GM18951 (cell line): ENCODE results near the gene IL1R1.
"Not testable (repeated sequence)": the region's sequence is repeated elsewhere in the genome, so short reads cannot be mapped to it uniquely, and the experiment has no call there.

Source experiments
- POLR2A ChIP-seq: IDR thresholded peaks from 4 replicates; pipeline ENCODE4 v1.6.1; 2011; ENCODE audit warnings: mild to moderate bottlenecking; ENCODE audit not compliant: insufficient read length, insufficient read depth; ENCODE audit errors: extremely low read depth
- in situ Hi-C: fragments of 300-500 bp; cut with MboI; formaldehyde crosslinking; loops from one replicate; pipeline ENCODE4 v1.12.0; 2022; ENCODE audit warnings: low sequenced_read_pairs, mixed read lengths, inconsistent platforms; ENCODE audit not compliant: unreplicated experiment

Gene IL1R1

GRCh38 chr2:102141970-102142828 lies at the start of gene IL1R1:
TSS of gene IL1R1 (plus strand) at chr2:102142746. CDS start at chr2:102157725, 14,979 bp downstream.
- TF ChIP-seq POLR2A: no peak
- in situ Hi-C loops: no loop called here

- in situ Hi-C loops: no loop called here
- TF ChIP-seq POLR2A: no peak
These were observed 48.9 kb upstream of the IL1R1 start for GRCh38 chr2:102093662-102094061.

- no peak for TF ChIP-seq POLR2A
- in situ Hi-C loops: no loop called here
These were observed 47.6 kb upstream of the IL1R1 start for GRCh38 chr2:102094917-102095316.

- no peak for TF ChIP-seq POLR2A
- in situ Hi-C loops: no loop called here
These were observed 46.4 kb upstream of the IL1R1 start for GRCh38 chr2:102096103-102096502.

GRCh38 chr2:102098756-102099155 lies 43.8 kb upstream of the IL1R1 start:
- in situ Hi-C loops: no loop called here

DNA sequence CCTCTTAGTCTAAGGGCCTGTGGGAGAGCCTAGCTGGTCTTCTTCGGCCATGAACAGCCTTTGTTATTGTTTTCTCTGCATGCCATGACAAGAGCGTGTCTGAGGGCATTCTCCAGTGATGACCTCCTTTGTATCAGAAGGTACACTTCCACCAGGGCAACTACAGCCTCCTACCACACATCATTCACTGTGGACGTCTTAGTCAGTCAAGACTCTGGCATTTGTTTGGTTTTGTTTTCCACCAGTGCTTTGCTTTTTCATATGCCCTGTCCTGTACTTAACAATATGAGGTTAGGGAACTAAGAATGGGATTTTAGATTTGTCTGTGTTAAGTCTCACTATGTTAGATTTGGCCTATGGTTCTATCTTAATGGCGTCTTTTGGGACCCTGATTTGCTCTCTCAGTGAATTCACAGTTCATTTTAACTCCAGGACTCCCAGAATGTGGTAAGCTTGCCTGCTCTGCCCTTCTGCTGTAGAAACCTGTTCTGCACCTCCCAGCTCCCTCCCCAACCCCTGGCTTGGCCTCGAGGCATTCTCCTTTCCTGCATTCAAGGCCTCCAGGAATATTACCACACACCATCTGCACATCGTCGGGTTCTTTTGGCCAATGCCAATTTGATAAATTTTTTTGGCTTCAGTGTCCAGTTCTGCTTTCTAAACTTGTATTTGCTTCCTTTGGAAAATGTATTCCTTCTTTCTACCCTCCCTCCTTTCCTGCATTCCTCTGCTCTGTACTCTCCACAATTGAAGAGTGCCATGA lies 42.8 kb upstream of the IL1R1 start:
- no peak for TF ChIP-seq POLR2A
- in situ Hi-C loops: no loop called here

More at GRCh38 chr2:102098756-102099155, 43.8 kb upstream of the IL1R1 start:
- no peak for TF ChIP-seq POLR2A

DNA sequence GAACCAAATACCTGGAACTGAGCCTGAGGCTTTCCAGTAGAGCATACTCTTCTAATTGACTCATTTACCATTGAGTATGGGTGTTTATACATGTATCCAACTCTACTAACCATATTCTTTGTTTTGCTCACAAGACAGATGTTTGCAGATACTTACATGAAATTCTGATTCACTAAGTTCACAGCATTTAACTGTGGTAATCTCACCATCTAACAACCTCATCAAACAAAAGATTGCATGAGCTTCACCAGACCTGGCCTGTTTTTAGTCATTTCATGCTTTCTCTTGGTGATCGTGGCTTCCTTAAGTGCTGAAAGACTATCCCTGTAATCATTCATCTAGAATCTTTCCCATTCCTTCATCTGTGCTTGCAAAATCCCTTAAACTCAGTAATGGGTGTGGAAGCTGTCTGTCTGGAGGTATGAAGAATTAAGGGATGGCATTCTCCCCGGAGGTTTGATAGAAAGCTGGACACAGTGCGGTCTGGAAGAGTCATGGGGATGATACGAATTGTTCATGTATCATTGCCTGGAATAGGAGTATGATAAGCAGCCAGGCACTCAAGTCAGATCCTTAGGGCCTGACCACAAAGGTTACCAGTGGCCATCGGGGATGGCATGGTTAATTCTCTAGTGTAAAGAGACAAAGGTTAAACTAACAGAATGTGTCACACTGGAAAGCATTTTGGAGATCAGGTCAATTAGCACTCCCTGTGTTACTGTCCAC lies 42.0 kb upstream of the IL1R1 start:
- no peak for TF ChIP-seq POLR2A
- in situ Hi-C loops: no loop called here

GRCh38 chr2:102101097-102101848 lies 41.3 kb upstream of the IL1R1 start:
- no peak for TF ChIP-seq POLR2A
- in situ Hi-C loops: no loop called here

DNA sequence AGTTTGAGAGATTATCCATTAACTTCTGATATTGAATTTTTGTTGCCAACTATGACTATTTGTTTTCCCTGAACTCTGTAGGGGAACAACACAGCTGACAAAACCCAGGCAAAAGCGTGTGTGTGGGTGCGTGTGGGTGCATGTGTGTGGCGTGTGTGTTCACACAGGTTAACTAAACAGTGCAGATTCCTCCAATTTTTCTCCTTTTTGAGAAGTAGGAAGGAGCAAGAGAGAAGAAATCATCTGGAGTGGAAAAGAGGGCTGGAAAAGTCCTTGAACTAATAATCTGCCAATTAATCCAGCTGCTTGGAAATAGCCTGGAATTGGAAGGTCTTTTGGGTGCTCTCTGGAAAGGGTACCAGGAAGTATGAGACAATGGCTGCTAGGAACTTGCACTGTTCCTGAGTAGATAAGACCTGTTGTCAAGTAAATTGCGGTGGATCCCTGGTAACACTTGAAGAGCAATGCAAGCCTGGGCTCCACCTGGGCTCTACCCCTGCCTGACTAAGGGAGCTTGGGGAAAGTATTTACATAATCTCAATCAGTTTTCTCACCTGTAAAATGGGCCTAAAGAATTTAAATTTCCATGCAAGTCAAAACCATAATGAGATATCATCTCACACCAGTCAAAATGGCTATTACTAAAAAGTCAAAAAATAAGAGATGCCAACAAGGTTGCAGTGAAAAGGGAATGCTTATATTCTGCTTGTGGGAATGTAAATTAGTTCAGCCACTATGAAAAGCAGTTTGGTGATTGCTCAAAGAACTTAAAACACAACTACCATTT lies 40.5 kb upstream of the IL1R1 start:
- no peak for TF ChIP-seq POLR2A

GRCh38 chr2:102102636-102102948 lies 40.0 kb upstream of the IL1R1 start:
- in situ Hi-C loops: not testable (repeated sequence)

More for the DNA sequence above, 40.5 kb upstream of the IL1R1 start:
- in situ Hi-C loops: no loop called here

- no peak for TF ChIP-seq POLR2A
- in situ Hi-C loops: no loop called here
These were observed 39.3 kb upstream of the IL1R1 start for GRCh38 chr2:102103284-102103683.
